T47D (cell line): ENCODE data around the gene KCNJ16.

Experiments used
- DNase-seq, 2 experiments: peaks; one replicate each; pipeline versions ENCODE4 v3.0.0 to v3.0.0-alpha.2; 2011 to 2012; ENCODE audit warnings: low read depth in 1 of 2, low spot score in 1 of 2
- JUND ChIP-seq: IDR thresholded peaks from 2 replicates; pipeline ENCODE4 v1.6.1; 2012; ENCODE audit warnings: low read depth
- in situ Hi-C: cut with HindIII; loops from 2 replicates; pipeline ENCODE4 v1.10.0; 2016; ENCODE audit warnings: low sequenced_read_pairs, low pct_unique_long_range_greater_than_20kb

KCNJ16 gene

GRCh38 chr17:70181866-70182265 is 106.8 kb downstream of the KCNJ16 start:
- no peak for DNase-seq
- TF ChIP-seq JUND: no peak
- in situ Hi-C loops: no loop called here

GRCh38 chr17:70183508-70183907 is 108.5 kb downstream of the KCNJ16 start:
- TF ChIP-seq JUND: no peak
- in situ Hi-C loops: no loop called here

GRCh38 chr17:70184207-70184606 is 109.2 kb downstream of the KCNJ16 start:
- in situ Hi-C loops: no loop called here
- no peak for TF ChIP-seq JUND

More at GRCh38 chr17:70183508-70183907, 108.5 kb downstream of the KCNJ16 start:
- DNase-seq: no peak

GRCh38 chr17:70184770-70185169 is 109.7 kb downstream of the KCNJ16 start:
- DNase-seq: no peak
- TF ChIP-seq JUND: no peak
- in situ Hi-C loops: no loop called here

More at GRCh38 chr17:70184207-70184606, 109.2 kb downstream of the KCNJ16 start:
- no peak for DNase-seq
